Vagina (tissue), 2 donors: Measurements from ENCODE around the gene C14orf119.

Experiments
- CTCF ChIP-seq, 3 experiments: fragments of 450-650 bp in 2 of 3; fragments of 200-600 bp in 1 of 3; sonication (generic) in 1 of 3; IDR thresholded peaks; one replicate each; pipeline ENCODE4 v1.5.1; 2017 to 2019; ENCODE audit warnings: antibody characterized with exemption in 3 of 3, mild to moderate bottlenecking in 2 of 3, moderate library complexity in 2 of 3
- POLR2A ChIP-seq, 2 donors: fragments of 450-650 bp; IDR thresholded peaks; one replicate each; pipeline ENCODE4 v1.6.1; 2017; ENCODE audit warnings: antibody characterized with exemption in 2 of 2, mild to moderate bottlenecking in 2 of 2, moderate library complexity in 2 of 2

DNA sequence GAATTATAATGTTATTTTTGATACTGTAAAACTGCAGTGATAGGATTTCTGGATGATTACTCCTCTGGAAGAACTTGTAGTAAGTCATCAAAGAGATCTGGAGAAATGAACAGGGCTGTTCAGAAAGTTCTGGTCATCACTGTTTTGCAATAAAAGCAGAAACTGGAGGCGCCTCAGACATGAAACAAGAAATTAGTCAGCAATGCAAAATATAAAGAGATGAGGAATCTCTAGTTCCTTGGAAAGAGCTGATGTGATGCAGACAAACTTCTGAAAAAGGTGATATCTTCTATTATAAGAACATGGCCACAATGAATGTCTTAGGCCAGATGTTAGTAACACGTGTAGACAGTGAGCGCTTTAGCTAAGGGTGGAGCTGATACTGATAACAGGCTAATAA, 9.8 kb upstream of the C14orf119 start:
- TF ChIP-seq CTCF (IDR thresholded peaks at IDR 0.05) = no peak
- no peak for TF ChIP-seq POLR2A (IDR thresholded peaks at IDR 0.05)
